Upper lobe of right lung (tissue), 1 donor: ENCODE measurements around the gene RASSF5. TPM values are rescaled to one million over a fixed set of nuclear protein-coding genes. Genes with fewer than 3 reads are reported as not detected.

Source experiments
- ATAC-seq: fragments of 200-7000 bp; cut with Tn5 transposase; one replicate; pipeline ENCODE4 v1.9.1; 2020; ENCODE audit warnings: mild to moderate bottlenecking, moderate library complexity
- DNase-seq: peaks from one replicate; pipeline ENCODE4 v3.0.0-alpha.2; 2020
- H3K27ac ChIP-seq: fragments of 200-600 bp; one replicate; pipeline ENCODE4 v1.8.0; 2022
- H3K27me3 ChIP-seq: fragments of 200-600 bp; one replicate; pipeline ENCODE4 v1.8.0; 2022; ENCODE audit warnings: mild to moderate bottlenecking
- H3K36me3 ChIP-seq: fragments of 200-600 bp; one replicate; pipeline ENCODE4 v1.8.0; 2022
- H3K4me1 ChIP-seq: fragments of 200-600 bp; one replicate; pipeline ENCODE4 v1.8.0; 2022
- H3K4me3 ChIP-seq: fragments of 200-600 bp; one replicate; pipeline ENCODE4 v1.8.0; 2022; ENCODE audit warnings: mild to moderate bottlenecking
- H3K9me3 ChIP-seq: fragments of 200-600 bp; one replicate; pipeline ENCODE4 v1.8.0; 2022
- CTCF ChIP-seq: fragments of 200-600 bp; IDR thresholded peaks from one replicate; pipeline ENCODE4 v1.8.0; 2022; ENCODE audit warnings: antibody characterized with exemption
- intact Hi-C: fragments of 100-400 bp; cut with DNase I; formaldehyde crosslinking; loops from one replicate; pipeline ENCODE4 v1.11.0; 2022
- total RNA-seq: library from RNA; stranded (reverse); fragmentation: NEBNext Ultra II Directional; extraction: Animal tissue kit (Norgen Biotek cat#: 25700); gene quantifications from one replicate; pipeline ENCODE4 v1.2.1, GENCODE V29; 2021
- donor health status: DM: no; HTN: yes; CAD: no; lungs with severe emphysema.

Gene RASSF5
- total RNA-seq, 1 donor from 2014 or later: 37.6 TPM

DNA sequence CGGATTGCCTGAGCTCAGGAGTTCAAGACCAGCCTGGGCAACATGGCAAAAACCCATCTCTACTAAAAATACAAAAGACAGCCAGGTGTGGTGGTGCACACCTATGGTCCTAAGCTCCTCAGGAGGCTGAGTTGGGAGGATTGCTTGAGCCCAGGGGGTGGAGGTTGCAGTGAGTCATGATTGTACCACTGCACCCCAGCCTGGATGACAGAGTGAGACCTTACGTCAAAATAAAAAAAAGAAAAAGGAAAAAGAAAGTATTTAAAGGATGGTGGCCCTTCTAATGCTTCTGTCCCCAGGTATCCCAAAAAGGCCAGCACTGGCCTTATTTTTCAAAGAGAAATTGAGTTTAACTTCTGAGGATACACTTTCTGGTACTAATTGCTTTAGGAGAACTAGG lies 35.3 kb upstream of the RASSF5 start:
- DNase-seq: no peak
- Histone ChIP-seq H3K9me3 (no peaks in the 10 kb centered on the region), H3K4me1 (peaks cover 49% of the 10 kb centered on the region), H3K27me3 (no peaks in the 10 kb centered on the region), H3K36me3 (peaks cover 15% of the 10 kb centered on the region), H3K27ac (no peak overlapping the region), H3K4me3 (no peak overlapping the region)
- TF ChIP-seq CTCF: no peak
- ATAC-seq: no peak
- intact Hi-C loops: no loop called here

GRCh38 chr1:206472454-206472853 lies 34.9 kb upstream of the RASSF5 start:
- peaks cover 48% of the 10 kb centered on the region for H3K4me1 ChIP-seq
- no peaks in the 10 kb centered on the region for H3K9me3 ChIP-seq
- no peaks in the 10 kb centered on the region for H3K27me3 ChIP-seq
- no peak for TF ChIP-seq CTCF
- H3K27ac ChIP-seq: no peak overlapping the region
- DNase-seq: peak; percentile 80
- ATAC-seq: peak; percentile 56
- intact Hi-C loops: no loop called here
- peaks cover 19% of the 10 kb centered on the region for H3K36me3 ChIP-seq
- peak overlapping the region; percentile 8 for H3K4me3 ChIP-seq

GRCh38 chr1:206472886-206473285 lies 34.4 kb upstream of the RASSF5 start:
- intact Hi-C loops: no loop called here

DNA sequence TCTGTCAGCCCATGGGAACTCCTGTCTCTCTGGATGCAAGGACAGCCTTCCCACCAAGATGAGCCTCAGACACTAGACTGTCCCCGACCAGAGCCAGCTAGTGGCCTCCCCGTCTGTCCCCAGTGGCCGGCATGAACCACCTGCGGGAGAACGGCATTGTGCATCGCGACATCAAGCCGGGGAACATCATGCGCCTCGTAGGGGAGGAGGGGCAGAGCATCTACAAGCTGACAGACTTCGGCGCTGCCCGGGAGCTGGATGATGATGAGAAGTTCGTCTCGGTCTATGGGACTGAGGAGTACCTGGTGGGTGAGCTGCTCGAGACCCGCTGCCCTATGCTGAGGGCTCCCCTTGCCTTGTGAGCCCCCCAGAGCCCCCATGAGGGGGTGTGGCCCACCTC lies 31.3 kb upstream of the RASSF5 start:
- Histone ChIP-seq H3K4me1 (peaks cover 20% of the 10 kb centered on the region), H3K4me3 (no peak overlapping the region), H3K27ac (no peak overlapping the region), H3K27me3 (no peaks in the 10 kb centered on the region), H3K36me3 (peaks cover 26% of the 10 kb centered on the region), H3K9me3 (no peaks in the 10 kb centered on the region)
- ATAC-seq: no peak
- peak; percentile 63 for DNase-seq
- TF ChIP-seq CTCF: no peak
- intact Hi-C loops: no loop called here

More at GRCh38 chr1:206472886-206473285, 34.4 kb upstream of the RASSF5 start:
- peak overlapping the region; percentile 8 for H3K4me3 ChIP-seq
- H3K9me3 ChIP-seq: no peaks in the 10 kb centered on the region
- DNase-seq: peak; percentile 63
- H3K4me1 ChIP-seq: peaks cover 43% of the 10 kb centered on the region
- peaks cover 19% of the 10 kb centered on the region for H3K36me3 ChIP-seq
- H3K27ac ChIP-seq: no peak overlapping the region
- no peaks in the 10 kb centered on the region for H3K27me3 ChIP-seq
- TF ChIP-seq CTCF: no peak
- peak; percentile 21 for ATAC-seq

GRCh38 chr1:206476591-206476990 lies 30.7 kb upstream of the RASSF5 start:
- intact Hi-C loops: no loop called here
- H3K36me3 ChIP-seq: peaks cover 26% of the 10 kb centered on the region

More at GRCh38 chr1:206476591-206476990, 30.7 kb upstream of the RASSF5 start:
- ATAC-seq: no peak
- no peak for TF ChIP-seq CTCF
- Histone ChIP-seq H3K27ac (no peak overlapping the region), H3K4me3 (no peak overlapping the region), H3K4me1 (peaks cover 14% of the 10 kb centered on the region), H3K27me3 (no peaks in the 10 kb centered on the region), H3K9me3 (no peaks in the 10 kb centered on the region)
- no peak for DNase-seq
